Mesodermal cell (in vitro differentiated cells): ENCODE results near the gene TTC27.
"Not testable (repeated sequence)": the region's sequence is repeated elsewhere in the genome, so short reads cannot be mapped to it uniquely, and the experiment has no call there.

ENCODE experiments used
- H3K27ac ChIP-seq: 2 replicates; pipeline ENCODE4 v1.7.0; 2013; ENCODE audit warnings: mild to moderate bottlenecking, low read depth, low read length, moderate library complexity; ENCODE audit not compliant: severe bottlenecking
- H3K36me3 ChIP-seq: 2 replicates; pipeline ENCODE4 v1.7.1; 2013; ENCODE audit warnings: mild to moderate bottlenecking, low read length, moderate library complexity; ENCODE audit not compliant: control insufficient read depth, insufficient read depth
- H3K4me1 ChIP-seq: one replicate; pipeline ENCODE4 v1.7.1; 2013; ENCODE audit warnings: mild to moderate bottlenecking, low read length; ENCODE audit not compliant: insufficient read depth, control insufficient read depth, poor library complexity, severe bottlenecking
- H3K4me3 ChIP-seq: 2 replicates; pipeline ENCODE4 v1.7.0; 2013; ENCODE audit warnings: low read length, control low read depth, mild to moderate bottlenecking; ENCODE audit not compliant: insufficient read depth, poor library complexity, severe bottlenecking; ENCODE audit errors: extremely low read depth
- H3K9me3 ChIP-seq: 2 replicates; pipeline ENCODE4 v1.7.1; 2013; ENCODE audit warnings: mild to moderate bottlenecking, low read length, moderate library complexity; ENCODE audit not compliant: control insufficient read depth
- WGBS, 2 experiments: methylation state at CpG; one replicate each; pipeline ENCODE4 v1.1.5; 2013; ENCODE audit warnings: missing lambda C conversion rate in 2 of 2; ENCODE audit not compliant: insufficient coverage in 2 of 2; 5-methylcytosine and 5-hydroxymethylcytosine counted together

Gene TTC27

DNA sequence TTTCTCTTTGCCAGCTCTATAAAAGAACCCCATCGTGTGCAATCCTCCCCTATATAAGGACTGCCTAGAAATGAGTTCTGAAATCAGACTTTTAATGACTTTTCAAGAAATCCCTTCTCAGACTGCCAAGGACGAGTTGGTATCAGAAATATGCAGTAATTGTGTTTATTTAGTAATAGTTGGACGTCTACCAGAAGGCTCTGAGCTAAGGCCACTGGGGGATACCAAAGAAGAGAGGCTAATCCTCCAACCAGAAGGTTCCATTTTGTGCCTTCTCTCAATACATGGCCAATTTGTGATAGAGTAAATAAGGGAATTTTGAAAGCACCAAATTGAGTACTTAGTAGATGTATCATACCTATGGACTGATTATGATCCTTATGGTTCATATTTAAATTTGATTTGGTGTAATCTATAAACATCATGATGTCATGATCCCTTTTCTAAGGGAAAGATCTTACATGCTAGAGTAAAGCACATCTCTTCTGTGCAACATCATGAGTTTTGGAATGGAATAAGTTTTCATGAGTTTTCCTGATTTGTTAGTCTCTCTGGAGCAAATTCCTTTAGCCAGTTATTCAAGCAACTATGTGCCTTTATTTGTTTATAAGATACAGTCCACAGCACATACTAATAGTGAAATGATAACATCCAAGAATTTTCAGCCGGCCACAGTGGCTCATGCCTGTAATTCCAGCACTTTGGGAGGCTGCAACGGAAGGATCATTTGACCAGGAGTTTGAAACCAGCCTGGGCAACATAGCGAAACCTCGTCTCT is 236.7 kb downstream of the TTC27 start:
- Histone ChIP-seq H3K4me3 (no peak overlapping the region), H3K36me3 (no peaks in the 10 kb centered on the region), H3K4me1 (peaks cover 4% of the 10 kb centered on the region), H3K9me3 (no peaks in the 10 kb centered on the region), H3K27ac (no peak overlapping the region)
- 92 to 94% methylated on average over 3 to 5 of the region's 7 CpGs for WGBS, 2 experiments

DNA sequence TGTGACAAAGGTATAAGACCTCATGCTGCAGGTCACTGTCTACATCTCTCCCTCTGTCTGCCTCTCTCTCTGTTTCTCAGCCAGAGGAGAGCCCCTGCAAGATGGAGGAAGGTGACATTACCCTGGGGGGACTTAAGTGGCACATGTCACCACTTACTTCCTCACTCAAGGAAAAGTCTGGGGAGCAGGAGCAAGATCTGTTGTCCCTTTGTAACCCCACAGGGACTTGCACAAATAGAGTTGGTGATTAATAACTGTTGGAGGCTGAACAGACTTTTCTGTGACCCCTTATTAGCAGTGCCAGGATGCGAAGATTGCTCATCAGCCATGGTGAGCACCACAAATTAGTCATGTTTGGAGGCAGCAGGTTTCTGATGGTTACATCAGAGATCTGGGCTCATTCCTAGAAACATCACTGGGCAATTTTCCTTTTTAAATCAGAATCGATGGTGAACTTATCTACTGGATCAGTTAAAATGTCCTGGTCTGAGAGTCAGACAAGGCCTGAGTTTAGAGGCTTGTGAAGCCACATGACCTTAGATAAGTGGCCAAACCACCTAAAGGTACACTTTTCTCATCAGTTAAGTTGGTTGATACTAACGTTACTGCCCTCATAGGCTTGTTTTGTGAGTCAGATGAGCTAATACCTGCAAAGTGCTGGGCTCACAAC is 237.7 kb downstream of the TTC27 start:
- WGBS, 2 experiments: 77 to 82% methylated on average over 3 of the region's 3 CpGs

DNA sequence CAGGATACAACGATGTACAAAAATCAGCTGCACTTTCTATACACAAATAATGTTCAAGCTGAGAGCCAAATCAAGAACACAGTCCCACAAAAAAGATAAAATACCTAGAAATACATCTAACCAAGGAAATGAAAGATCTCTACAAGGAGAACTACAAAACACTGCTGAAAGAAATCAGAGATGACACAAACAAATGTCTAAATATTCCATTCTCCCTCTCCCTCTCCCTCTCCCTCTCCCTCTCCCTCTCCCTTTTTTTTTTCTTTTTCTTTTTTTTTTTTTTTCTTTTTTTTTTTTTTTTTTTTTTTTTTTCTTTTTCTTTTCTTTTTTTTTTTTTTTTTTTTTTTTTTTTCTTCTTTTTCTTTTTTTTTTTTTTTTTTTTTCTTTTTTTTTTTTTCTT is 238.6 kb downstream of the TTC27 start:
- not testable (repeated sequence) for H3K27ac ChIP-seq, H3K9me3 ChIP-seq, H3K4me1 ChIP-seq, H3K36me3 ChIP-seq, H3K4me3 ChIP-seq
- WGBS, 2 experiments: 89 to 100% methylated on average over 1 of the region's 1 CpG

More for the DNA sequence above, 237.7 kb downstream of the TTC27 start:
- Histone ChIP-seq H3K9me3 (no peaks in the 10 kb centered on the region), H3K4me3 (no peak overlapping the region), H3K27ac (no peak overlapping the region), H3K36me3 (no peaks in the 10 kb centered on the region), H3K4me1 (peaks cover 4% of the 10 kb centered on the region)
